ENCODE measurements around the gene CZIB.

DNA sequence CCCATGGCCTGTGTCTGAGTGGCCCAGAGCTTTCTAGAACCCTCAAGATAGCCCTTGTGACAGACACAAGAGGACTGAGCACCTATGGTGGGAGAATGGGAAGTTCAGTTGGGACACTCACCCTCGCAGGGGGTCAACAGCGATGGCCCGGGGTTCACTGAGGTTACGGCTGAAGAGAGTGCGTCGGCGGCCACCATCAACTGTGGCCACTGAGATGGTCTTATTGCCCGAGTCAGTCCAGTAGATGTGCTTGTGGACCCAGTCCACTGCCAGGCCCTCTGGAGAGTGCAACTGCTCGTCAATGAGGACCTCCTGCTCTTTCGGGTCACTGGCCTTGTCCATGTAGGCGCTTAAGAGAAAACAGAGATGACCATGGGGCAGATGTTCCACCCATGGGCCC, 43.6 kb upstream of the CZIB start:
- TF ChIP-seq POLR2A (IDR thresholded peaks at IDR 0.05): no peak
- TF ChIP-seq, protein P1, sequence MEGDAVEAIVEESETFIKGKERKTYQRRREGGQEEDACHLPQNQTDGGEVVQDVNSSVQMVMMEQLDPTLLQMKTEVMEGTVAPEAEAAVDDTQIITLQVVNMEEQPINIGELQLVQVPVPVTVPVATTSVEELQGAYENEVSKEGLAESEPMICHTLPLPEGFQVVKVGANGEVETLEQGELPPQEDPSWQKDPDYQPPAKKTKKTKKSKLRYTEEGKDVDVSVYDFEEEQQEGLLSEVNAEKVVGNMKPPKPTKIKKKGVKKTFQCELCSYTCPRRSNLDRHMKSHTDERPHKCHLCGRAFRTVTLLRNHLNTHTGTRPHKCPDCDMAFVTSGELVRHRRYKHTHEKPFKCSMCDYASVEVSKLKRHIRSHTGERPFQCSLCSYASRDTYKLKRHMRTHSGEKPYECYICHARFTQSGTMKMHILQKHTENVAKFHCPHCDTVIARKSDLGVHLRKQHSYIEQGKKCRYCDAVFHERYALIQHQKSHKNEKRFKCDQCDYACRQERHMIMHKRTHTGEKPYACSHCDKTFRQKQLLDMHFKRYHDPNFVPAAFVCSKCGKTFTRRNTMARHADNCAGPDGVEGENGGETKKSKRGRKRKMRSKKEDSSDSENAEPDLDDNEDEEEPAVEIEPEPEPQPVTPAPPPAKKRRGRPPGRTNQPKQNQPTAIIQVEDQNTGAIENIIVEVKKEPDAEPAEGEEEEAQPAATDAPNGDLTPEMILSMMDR (IDR thresholded peaks at IDR 0.05): no peak
- TF ChIP-seq EP300 (IDR thresholded peaks at IDR 0.05): no peak
